HG02970 (cell line): Measurements from ENCODE around the gene INKA1.
"Not testable (repeated sequence)": the region's sequence is repeated elsewhere in the genome, so short reads cannot be mapped to it uniquely, and the experiment has no call there.

Source experiments
- ATAC-seq: cut with Tn5 transposase; IDR thresholded peaks from one replicate; pipeline ENCODE4 v1.9.1; 2021; ENCODE audit warnings: mild to moderate bottlenecking, moderate library complexity, moderate number of reproducible peaks; ENCODE audit not compliant: unreplicated experiment, low FRiP score

The INKA1 gene

DNA sequence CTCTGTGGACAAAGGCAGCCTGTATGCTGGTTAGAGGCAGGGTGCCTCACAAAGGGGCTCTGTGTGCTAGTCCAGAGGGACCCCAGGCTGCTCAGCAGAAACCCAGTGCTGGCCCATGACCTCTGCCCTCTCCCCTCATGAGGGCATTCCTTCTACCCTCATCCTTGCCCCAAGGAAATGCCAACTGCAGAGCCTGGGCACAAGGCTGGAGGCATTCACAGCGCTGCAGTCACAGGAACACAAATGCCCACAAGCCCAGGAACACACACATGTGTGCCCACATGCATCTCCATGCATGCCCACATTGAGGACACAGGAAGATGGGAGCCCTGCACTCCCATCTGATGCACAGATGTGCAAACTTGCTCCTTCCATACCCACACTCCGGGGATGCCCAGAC is 3.8 kb downstream of the INKA1 start:
- no peak for ATAC-seq

DNA sequence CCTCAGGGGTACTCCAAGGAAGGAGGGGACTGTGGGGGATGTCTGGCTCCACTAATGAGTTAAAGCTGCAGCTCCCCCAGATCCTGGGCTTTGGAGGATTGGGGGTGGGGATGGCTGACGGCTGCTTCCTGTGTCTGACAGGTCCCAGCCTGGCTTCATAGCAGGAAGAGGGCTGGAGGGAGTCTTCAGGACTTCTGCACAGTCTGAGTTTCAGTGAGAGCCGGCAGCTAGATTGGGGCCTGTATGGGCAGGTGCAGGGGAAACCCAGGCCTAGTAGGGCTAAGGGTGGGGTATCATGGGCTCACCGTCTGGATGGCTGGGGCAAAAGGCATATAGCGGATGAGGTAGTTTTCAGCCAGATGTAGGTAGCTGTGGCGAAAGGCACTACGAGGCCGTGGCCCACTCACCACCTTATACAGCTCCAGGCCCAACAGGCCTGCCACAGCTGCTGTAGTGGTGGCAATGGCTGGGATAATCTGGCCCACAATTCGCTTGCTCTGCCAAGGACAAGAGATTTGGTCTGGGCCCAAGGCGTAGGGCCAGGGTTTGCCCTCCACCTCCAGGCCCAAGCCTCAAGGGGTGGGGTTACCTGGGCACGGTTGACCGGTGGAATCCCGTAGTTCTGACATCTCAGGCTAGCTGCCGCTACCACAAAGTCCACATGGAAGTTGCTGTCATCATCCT is 4.5 kb downstream of the INKA1 start:
- no peak for ATAC-seq

DNA sequence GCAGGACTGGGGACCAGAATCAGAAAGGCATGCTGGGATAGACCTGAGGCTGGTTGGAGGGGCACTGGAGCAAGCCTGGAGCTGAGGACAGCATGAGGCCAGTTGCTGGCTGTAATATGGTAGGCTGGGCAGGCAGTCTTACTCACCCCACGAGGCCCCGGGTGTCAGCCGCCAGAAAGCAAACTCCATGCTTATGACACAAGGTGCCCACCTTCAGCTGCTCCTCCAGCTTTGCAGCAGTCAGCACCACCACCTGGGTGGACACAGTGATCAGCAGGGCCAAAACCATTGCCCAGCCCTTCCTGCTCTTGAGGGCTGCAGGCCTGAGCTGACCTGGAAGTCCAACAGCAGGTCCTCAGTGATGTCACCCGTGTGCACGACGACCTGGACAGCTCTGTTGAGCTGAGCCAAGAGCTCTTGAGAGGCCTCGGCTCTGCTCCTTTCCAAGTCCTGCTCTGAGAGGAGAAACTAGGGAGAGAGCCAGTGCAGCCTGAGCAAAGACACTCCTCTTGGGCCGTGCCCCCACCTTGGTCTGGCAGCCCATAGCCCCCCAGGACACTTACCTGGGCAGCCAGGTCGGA is 9.9 kb downstream of the INKA1 start:
- no peak for ATAC-seq

GRCh38 chr3:49813497-49814174 is 10.6 kb downstream of the INKA1 start, which contains the start of gene UBA7:
Gene UBA7, minus strand, starts transcription at chr3:49813953. Its CDS starts 166 bp downstream, at chr3:49813787.
- ATAC-seq: no peak

- ATAC-seq: not testable (repeated sequence)
Observed at GRCh38 chr3:49823131-49823530, 20.1 kb downstream of the INKA1 start.

DNA sequence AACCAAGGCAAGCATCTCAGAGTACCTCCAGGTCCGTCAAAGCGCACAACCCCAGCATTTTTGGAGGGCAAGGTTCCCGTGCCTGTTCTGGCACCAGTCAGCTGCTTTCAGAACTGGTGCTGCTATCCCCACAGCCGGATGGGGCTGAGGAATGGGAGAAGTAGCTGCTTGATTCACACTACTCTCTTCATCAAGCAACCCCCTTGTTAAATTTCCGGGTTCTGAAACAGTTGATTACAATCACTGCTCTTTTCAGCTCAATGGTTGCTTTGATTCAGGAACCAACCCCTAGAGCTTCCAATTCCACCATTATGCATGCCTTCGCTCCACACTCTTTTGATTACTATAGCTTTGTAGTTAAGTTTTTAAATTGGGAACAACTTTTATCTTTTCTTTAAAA is 23.0 kb downstream of the INKA1 start:
- ATAC-seq: no peak

- ATAC-seq: no peak
Observed at GRCh38 chr3:49831341-49831740, 28.3 kb downstream of the INKA1 start.

DNA sequence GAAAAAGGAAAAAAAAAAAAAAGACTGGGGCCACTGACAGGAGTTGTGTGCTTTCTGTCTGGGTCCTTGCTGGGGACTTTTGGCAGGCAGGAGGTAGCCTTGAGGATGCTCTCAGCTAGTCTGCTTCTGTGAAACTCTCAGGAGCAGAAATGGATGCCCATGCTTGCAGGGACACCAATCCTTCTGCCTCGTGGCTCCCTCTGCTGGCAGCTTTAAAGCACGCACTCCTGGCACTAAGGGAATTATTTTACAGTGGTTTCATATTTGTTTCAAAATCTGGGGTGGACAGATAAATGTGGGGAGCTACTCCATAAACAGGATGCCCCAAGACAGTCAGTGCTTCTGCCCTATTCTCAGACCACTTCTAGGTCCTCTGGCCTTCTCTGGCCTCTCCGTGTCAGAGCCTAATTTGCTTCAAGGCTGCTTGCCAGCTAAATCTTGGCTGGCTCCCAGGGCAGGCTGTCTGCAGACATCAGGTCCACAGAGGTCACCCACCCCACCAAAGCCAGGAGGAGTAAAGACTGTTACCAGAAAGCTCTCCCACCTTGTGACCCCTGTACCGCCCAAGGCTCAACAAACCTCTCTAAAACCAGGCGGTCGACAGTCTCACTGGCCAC is 36.2 kb downstream of the INKA1 start:
- ATAC-seq: peak; percentile 52

- no peak for ATAC-seq
Observed at GRCh38 chr3:49840388-49840787, 37.3 kb downstream of the INKA1 start.

DNA sequence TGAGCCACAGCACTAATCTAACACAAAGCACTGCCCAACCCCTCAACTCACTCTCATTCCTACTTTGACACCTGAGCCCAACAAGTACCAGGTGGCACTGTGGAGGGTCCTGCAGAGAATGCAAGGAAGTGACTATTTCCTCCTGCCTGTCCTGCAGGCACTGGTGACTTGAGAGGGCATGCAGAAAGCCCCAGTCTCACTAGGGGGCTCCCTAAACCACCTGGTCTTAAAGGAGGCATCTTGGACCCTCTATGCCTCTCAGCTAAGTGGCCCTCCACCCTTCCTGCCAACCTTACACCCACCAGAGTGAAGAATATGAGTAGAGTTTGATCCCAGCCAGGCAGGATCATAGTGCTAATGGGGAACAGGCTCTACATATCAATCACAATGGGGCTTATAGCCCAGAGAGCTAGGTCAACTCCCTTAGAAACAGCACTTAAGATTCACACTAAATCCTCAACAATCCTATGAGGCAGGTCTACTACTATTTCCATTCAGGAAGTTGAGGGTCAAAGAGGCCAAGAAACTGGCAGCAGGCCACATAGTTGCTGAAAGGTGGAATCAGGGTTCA is 38.1 kb downstream of the INKA1 start:
- ATAC-seq: no peak

DNA sequence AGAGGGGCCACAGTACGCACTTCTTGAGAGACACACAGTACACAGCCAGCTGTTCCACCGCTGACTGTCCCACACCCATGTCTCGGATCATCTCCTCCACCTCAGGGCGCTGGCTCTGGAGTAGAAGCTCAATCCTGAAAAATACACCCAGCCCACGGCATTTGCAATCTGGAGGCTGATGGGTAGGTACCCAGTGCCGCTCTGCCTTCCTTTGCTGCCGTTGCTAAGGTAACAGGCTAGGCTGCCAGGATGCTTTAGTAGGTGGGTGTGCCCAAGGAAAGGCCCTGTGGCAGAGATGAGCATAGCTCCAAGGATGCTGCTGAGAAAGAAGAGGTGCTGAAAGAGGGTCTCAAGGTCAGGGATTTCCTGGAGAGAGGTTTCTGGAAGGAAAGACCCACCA is 38.7 kb downstream of the INKA1 start:
- no peak for ATAC-seq

DNA sequence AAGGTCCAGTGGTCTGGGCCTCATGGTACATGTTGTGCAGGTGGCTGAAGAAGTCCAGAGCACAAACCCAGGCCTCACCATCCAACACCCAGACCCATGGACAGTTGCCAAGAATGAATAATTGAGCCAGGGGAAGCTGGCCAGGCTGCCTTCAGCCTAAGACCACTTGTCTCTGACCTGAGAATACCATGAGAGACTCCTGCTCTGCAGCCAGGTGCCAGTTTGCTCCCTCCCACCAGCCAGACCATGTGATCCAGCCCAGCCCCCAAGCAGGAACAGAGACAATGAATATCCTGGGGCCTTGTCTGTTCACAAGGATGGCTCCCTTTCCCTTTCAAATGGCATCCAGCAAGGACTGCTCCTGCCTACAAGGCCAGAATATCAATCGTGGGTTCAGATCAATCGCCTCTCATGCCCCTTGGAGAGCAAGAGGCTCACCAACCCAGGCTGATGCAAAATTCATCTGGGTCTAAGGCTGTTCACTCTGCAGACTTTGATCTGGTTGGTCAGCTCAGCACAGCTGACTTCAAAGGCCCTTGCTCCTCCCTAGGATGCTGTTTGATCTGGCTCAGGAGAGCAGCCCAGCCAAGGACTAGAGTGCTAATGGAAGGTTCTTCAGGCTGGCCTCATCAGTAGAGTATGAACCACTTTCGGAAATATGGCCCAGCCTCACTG is 39.9 kb downstream of the INKA1 start:
- ATAC-seq: no peak

GRCh38 chr3:49844464-49845183 is 41.6 kb downstream of the INKA1 start:
- ATAC-seq: no peak

GRCh38 chr3:49845694-49846093 is 42.6 kb downstream of the INKA1 start:
- ATAC-seq: no peak
